GM06990 (cell line): ENCODE measurements around the gene GLE1.

Experiments
- DNase-seq: peaks from one replicate; pipeline ENCODE4 v3.0.0-alpha.2; 2011; ENCODE audit not compliant: insufficient read length; ENCODE audit errors: extremely low read depth
- H3K27me3 ChIP-seq: replicated peaks from 2 replicates; pipeline ENCODE4 v1.6.0; 2011; ENCODE audit warnings: low read length; ENCODE audit not compliant: control insufficient read depth, insufficient read depth
- H3K36me3 ChIP-seq: 2 replicates; pipeline ENCODE4 v1.5.1; 2011; ENCODE audit warnings: low read length; ENCODE audit not compliant: control insufficient read depth, insufficient read depth
- H3K4me3 ChIP-seq: replicated peaks from 2 replicates; pipeline ENCODE4 v1.5.1; 2011; ENCODE audit warnings: low read depth, mild to moderate bottlenecking, control low read depth, low read length
- TF ChIP-seq, protein P1 (sequence below): IDR thresholded peaks from 2 replicates; pipeline ENCODE4 v1.5.1; 2011; ENCODE audit warnings: low read length, control low read depth, mild to moderate bottlenecking, inconsistent platforms; ENCODE audit not compliant: insufficient read depth, poor library complexity, severe bottlenecking

Gene GLE1, protein sequence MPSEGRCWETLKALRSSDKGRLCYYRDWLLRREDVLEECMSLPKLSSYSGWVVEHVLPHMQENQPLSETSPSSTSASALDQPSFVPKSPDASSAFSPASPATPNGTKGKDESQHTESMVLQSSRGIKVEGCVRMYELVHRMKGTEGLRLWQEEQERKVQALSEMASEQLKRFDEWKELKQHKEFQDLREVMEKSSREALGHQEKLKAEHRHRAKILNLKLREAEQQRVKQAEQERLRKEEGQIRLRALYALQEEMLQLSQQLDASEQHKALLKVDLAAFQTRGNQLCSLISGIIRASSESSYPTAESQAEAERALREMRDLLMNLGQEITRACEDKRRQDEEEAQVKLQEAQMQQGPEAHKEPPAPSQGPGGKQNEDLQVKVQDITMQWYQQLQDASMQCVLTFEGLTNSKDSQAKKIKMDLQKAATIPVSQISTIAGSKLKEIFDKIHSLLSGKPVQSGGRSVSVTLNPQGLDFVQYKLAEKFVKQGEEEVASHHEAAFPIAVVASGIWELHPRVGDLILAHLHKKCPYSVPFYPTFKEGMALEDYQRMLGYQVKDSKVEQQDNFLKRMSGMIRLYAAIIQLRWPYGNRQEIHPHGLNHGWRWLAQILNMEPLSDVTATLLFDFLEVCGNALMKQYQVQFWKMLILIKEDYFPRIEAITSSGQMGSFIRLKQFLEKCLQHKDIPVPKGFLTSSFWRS

DNA sequence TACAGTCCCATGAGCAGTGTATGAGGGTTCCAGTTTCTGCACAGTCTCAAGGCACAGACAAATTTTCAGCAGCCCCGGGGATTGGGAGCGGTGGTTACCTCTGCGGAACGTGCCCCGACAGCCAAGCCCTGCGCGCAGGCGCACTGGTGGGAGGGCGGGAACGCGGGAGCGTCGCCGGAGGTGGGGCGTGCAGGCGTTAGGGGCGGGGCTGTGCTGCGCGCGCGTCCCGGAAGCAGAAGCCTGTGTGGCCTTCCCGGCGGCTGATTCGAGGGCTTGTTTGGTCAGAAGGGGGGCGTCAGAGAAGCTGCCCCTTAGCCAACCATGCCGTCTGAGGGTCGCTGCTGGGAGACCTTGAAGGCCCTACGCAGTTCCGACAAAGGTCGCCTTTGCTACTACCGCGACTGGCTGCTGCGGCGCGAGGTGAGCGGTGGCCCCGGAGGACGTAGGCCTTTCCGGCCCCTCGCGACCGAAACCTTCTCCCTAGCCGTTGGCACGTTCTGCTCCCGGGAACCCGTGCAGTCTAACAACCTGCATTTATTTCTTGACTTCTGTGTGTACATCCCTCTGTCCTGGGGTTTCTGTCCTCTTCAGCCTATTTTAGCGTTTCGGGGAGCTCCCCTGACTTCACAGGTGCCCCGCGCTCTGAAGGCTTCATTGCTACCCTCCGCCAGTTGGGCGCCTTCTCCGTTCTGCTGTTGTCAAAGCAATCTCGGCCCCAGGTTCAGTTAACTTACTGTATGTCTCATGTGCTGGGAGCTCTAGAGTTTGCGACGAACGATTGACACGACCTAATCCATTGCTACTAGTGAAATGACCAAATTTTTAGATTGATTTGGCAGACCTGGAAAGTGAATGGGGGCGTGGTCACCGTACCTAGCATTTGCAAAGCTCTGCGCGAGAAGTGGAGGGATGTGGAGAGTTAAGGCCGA, at the start of gene GLE1:
Gene GLE1, plus strand, starts transcription at position 235 of the 929 bp plus-strand sequence. Its CDS starts 87 bp downstream, at position 322.
- no peaks in the 10 kb centered on the region; the same call in 1 of the 2 replicates for H3K36me3 ChIP-seq
- peak; percentile 97 for DNase-seq
- H3K27me3 ChIP-seq = no peaks in the 10 kb centered on the region
- TF ChIP-seq, protein P1, sequence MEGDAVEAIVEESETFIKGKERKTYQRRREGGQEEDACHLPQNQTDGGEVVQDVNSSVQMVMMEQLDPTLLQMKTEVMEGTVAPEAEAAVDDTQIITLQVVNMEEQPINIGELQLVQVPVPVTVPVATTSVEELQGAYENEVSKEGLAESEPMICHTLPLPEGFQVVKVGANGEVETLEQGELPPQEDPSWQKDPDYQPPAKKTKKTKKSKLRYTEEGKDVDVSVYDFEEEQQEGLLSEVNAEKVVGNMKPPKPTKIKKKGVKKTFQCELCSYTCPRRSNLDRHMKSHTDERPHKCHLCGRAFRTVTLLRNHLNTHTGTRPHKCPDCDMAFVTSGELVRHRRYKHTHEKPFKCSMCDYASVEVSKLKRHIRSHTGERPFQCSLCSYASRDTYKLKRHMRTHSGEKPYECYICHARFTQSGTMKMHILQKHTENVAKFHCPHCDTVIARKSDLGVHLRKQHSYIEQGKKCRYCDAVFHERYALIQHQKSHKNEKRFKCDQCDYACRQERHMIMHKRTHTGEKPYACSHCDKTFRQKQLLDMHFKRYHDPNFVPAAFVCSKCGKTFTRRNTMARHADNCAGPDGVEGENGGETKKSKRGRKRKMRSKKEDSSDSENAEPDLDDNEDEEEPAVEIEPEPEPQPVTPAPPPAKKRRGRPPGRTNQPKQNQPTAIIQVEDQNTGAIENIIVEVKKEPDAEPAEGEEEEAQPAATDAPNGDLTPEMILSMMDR = no peak
- peak within 1 kb of the TSS; percentile 76 for H3K4me3 ChIP-seq

DNA sequence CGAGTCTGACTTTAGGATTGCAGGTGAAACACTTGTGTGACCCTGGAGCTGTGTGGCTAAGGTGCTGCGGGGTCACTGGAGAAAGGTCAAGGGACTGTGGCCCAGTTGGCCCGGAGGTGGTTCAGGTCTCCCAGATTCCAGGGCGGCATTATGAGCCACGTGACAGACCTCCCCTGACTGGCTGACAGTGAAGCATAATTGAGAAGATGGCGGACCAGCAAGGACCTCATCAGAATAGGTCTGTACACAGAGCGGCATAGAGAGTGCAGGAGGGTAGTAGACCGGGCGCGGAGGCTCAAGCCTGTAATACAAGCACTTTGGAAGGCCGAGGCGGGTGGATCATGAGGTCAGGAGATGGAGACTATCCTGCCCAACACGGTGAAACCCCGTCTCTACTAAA, 49.5 kb upstream of the GLE1 start:
- Histone ChIP-seq H3K4me3 (no peak overlapping the region), H3K27me3 (no peaks in the 10 kb centered on the region), H3K36me3 (peaks cover 4% of the 10 kb centered on the region)
- DNase-seq = no peak
- TF ChIP-seq, protein P1 = no peak

DNA sequence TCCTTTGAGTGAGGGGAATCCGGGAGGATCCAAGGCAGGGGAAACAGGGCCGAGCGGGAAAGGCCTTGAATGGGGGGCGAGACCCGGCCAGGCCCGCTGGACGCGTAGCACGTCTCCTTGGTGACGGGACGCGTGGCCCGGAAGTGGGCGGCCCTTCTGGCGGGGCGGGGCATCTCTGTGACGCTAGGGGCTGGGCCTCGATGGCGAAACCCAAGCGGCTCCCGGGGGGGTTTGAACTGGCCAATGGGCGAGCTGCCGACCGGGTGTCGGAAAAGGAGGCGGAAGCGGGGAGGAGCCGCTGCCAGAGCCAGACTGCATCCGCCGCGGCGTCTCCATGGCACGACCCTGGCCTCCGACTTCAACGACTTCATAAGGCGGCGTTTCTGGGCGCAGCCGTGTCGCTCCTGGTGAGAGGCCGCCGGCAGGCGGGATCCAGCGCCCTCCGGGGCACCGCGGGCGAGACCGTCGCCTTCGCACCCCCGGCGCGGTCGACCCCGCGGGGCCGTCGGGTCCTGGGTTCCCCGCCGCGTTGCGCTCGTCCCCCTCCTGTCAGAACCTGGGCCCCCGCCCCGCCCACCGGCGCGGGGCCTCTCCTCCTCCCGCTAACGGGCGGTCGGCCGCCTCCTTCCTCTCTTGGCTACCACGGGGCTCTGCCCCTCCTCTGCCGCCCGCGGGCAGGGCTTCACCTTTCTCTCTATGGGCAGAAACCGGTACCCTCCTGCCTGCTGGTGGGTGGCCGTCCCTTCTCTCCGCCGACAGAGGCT, 48.5 kb upstream of the GLE1 start, which contains the start of gene ODF2:
Gene ODF2, plus strand, starts transcription at position 158 of the 764 bp plus-strand sequence. Its CDS starts 86 bp downstream, at position 244.
- Histone ChIP-seq H3K4me3 (peak within 1 kb of the TSS; percentile 92), H3K27me3 (no peaks in the 10 kb centered on the region), H3K36me3 (peaks cover 11% of the 10 kb centered on the region)
- TF ChIP-seq, protein P1 = no peak
- DNase-seq = peak; percentile 95

DNA sequence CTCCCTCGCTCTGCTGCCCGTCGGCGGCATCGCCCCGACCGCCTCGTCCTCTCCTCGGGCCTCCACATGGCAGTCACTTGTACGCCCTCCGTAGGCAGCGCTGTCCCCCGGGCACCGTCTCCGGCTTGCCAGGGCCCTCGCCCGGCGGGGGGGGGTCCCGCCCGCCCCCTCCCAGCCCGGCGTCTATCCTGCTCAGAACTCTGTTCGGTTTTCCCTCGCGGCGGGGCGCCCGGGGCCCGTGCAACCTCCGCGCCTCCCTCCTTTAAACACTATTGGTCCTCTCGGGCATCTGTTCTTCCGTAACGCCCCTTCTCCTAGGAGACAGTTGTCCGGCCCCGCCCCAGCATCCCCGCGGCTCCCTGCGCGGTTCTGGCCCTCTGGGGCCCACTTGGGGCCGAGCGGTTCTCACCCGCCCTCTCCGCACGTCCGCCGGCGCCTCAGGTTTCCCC, 47.9 kb upstream of the GLE1 start:
- peak overlapping the region; percentile 92 for H3K4me3 ChIP-seq
- TF ChIP-seq, protein P1 = no peak
- DNase-seq = peak; percentile 79
- H3K36me3 ChIP-seq = peaks cover 13% of the 10 kb centered on the region
- no peaks in the 10 kb centered on the region for H3K27me3 ChIP-seq

DNA sequence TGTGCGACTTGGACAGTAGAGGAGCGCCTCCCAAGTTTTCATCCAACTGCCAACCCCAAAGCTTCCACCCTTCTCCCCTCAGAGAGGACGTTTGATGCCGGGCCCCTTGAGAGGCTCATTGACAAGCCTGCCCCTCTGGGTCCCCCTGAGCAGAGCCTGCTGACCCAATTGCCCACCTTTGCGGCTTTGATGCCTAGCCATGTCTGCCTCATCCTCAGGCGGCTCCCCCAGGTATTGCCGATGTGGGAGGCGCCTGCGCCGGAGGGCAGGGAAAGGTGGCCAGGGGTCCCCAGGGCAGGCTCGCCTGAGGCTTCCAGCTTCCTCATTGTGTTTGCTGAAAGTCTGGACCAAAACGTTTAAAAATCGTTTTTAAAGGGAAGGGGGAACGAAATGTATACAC, 47.3 kb upstream of the GLE1 start:
- Histone ChIP-seq H3K4me3 (peak overlapping the region; percentile 92), H3K27me3 (no peaks in the 10 kb centered on the region), H3K36me3 (peaks cover 13% of the 10 kb centered on the region)
- TF ChIP-seq, protein P1 = no peak
- no peak for DNase-seq
